Lung microvascular endothelial cell (primary cell): ENCODE measurements around the gene FANCD2OS. TPM values are rescaled to one million over a fixed set of nuclear protein-coding genes. Genes with fewer than 3 reads are reported as not detected.
"Not testable (repeated sequence)": the region's sequence is repeated elsewhere in the genome, so short reads cannot be mapped to it uniquely, and the experiment has no call there.

Experiments used
- DNase-seq, 2 donors: peaks; one replicate each; pipeline versions ENCODE4 v3.0.0 to v3.0.0-alpha.2; 2010; ENCODE audit warnings: low read depth in 2 of 2
- total RNA-seq: library from RNA; depleted of rRNA; stranded (reverse); fragments of >200 nt; gene quantifications from 2 replicates; pipeline ENCODE4 v1.2.1, GENCODE V29; 2014

The FANCD2OS gene
- total RNA-seq, 1 donor from 2014 or later: not detected

DNA sequence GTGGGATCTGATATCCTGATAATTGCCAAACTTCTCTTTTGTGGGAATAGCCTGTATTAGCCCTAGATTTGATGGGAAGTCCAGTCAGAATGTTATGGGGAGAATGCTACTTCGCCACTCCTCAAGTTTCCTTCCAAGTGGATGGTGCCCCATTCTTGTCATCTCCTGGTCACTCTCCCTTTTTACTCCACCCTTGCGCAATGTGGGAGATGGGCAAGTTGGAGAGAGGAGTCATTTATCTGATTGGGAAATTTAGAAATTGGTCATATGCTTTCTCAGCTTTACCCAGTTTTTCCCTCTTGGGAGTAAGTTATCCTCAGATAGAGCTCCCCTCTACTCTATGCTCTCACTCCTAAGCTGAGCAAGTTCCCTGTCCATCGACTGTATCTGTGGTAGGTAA lies 14.4 kb downstream of the FANCD2OS start:
- no peak for DNase-seq

DNA sequence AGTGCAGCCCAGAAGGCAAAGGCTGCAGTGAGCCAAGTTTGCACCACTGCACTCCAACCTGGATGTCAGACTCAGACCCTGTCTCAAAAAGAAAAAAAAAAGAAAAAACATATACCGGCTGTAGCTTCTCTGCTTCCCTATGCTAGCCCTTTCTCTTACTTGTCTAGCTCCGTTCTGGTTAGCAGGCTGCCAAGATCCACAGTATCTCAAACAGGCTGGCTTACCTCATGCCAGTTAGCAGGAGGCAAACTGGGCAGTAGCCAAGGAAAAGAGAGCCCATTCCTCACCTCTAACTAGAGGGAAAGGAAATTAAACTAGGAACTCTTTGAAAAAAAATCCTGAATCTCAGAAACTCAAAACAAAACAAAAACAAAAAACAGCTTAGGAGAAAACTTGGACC lies 16.7 kb downstream of the FANCD2OS start:
- not testable (repeated sequence) for DNase-seq

- not testable (repeated sequence) for DNase-seq
Observed at GRCh38 chr3:10090774-10091173, 17.3 kb downstream of the FANCD2OS start.

DNA sequence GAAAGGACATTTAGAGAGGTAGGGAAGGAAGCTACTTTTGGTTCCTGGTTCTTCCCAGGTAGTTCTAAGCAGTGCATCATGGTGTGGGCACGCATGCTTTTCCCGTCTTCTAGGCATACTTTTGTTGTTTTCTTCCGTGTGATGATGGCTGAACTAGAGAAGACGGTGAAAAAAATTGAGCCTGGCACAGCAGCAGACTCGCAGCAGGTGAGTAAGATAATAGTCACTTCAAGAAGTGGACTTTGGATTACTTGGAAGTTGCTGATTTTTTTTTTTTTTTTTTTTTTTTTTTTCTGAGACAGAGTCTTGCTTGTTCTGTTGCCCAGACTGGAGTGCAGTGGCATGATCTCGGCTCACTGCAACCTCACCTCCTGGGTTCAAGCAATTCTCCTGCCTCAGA lies 17.9 kb downstream of the FANCD2OS start:
- no peak for DNase-seq

GRCh38 chr3:10088256-10088655 lies 19.8 kb downstream of the FANCD2OS start:
- no peak for DNase-seq

GRCh38 chr3:10085738-10086137 lies 22.3 kb downstream of the FANCD2OS start:
- no peak for DNase-seq

DNA sequence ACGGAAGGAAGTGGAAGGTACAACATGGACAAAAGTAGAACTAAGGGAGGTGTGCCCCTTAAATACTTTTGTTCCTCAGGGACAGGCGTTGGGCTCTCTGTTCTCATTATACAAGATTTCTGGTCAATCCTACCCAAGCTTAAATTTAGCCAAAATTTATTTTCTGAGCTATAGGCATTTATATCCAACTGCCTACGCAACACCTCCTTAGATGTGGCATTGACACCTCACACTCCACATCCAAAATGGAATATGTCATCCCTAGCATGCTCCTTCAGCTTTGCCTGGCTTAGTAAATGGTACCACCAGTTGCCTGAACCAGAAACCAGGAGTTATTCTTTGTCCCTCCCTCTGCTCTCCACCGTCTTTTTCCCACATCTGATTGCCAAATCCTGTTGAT lies 26.2 kb downstream of the FANCD2OS start:
- DNase-seq: no peak

DNA sequence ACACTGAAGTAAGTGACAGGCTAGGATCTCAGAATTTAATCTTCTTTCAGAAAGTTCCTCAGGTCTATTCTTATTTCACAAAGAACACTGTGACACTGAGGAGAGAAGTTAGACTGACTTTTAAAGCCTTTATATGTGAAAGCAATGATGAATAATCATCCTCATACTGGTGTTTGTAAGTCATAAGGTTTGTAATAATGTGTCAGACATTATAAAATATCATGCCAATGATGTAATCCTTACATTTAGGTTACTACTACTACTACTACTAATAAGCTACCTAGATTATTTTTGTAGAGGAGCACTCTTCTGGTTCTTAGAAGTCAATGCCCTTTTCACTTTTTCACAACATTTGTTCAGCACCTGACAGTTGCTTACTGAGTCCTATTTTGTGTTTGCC lies 33.4 kb downstream of the FANCD2OS start:
- DNase-seq: no peak

GRCh38 chr3:10070077-10070476 lies 38.0 kb downstream of the FANCD2OS start:
- DNase-seq: not testable (repeated sequence)

GRCh38 chr3:10055097-10055496 lies 53.0 kb downstream of the FANCD2OS start:
- DNase-seq: no peak

Other genes starting within 250 kb of the FANCD2OS start
- not detected in 2 replicates for gene CIDEC, start 228.0 kb downstream of the FANCD2OS start, total RNA-seq
- 25.1 and 28.8 TPM in 2 replicates for gene JAGN1, start 217.6 kb downstream of the FANCD2OS start, total RNA-seq
- gene IL17RE, start 205.4 kb downstream of the FANCD2OS start, total RNA-seq: under 0.01 TPM in 2 replicates
- gene IL17RC, start 191.2 kb downstream of the FANCD2OS start, total RNA-seq: 11.5 and 17.4 TPM in 2 replicates
- 19.8 and 60.9 TPM in 2 replicates for gene CRELD1, start 174.4 kb downstream of the FANCD2OS start, total RNA-seq
- gene PRRT3, start 155.8 kb downstream of the FANCD2OS start, total RNA-seq: 0.44 and 0.60 TPM in 2 replicates
- gene EMC3, start 121.4 kb downstream of the FANCD2OS start, total RNA-seq: 35.3 and 59.5 TPM in 2 replicates
- 5.8 and 11.6 TPM in 2 replicates for gene FANCD2, start 81.8 kb downstream of the FANCD2OS start, total RNA-seq
- gene BRK1, start 7.4 kb upstream of the FANCD2OS start, total RNA-seq: 113 and 126 TPM in 2 replicates
- 28.8 and 39.3 TPM in 2 replicates for gene VHL, start 33.5 kb upstream of the FANCD2OS start, total RNA-seq
- gene IRAK2, start 56.7 kb upstream of the FANCD2OS start, total RNA-seq: 23.5 and 27.0 TPM in 2 replicates
- gene TATDN2, start 140.2 kb upstream of the FANCD2OS start, total RNA-seq: 7.2 and 8.9 TPM in 2 replicates
- gene GHRL, start 184.7 kb upstream of the FANCD2OS start, total RNA-seq: 0.40 and 0.65 TPM in 2 replicates
- 250 and 335 TPM in 2 replicates for gene SEC13, start 212.9 kb upstream of the FANCD2OS start, total RNA-seq